ENCODE data around the gene NR3C2. TPM values are rescaled to one million over a fixed set of nuclear protein-coding genes. Genes with fewer than 3 reads are reported as not detected.

NR3C2 gene
- total RNA-seq, 1 experiment from 2014 or later: 0.26 TPM

- Histone ChIP-seq H3K9me3 (ENCODE audit: control insufficient read depth, insufficient read depth, low read depth, low read length) (no peaks in the 10 kb centered on the region), H3K27ac (ENCODE audit: low read length) (no peak overlapping the region), H3K36me3 (ENCODE audit: control insufficient read depth, insufficient read depth, low read length) (no peaks in the 10 kb centered on the region), H3K4me1 (ENCODE audit: control insufficient read depth, insufficient read depth, low read length) (no peaks in the 10 kb centered on the region), H3K27me3 (ENCODE audit: control insufficient read depth, insufficient read depth, low read length) (no peaks in the 10 kb centered on the region), H3K4me3 (ENCODE audit: low read depth in 2 of 2, low read length in 2 of 2) (no peak overlapping the region)
- POLR2A ChIA-PET: no interaction called here
- TF ChIP-seq REST (IDR thresholded peaks at IDR 0.05; ENCODE audit: insufficient read depth in 1 of 2, low read depth in 2 of 2, low read length in 1 of 2) (no peak), SIN3A (IDR thresholded peaks at IDR 0.05; ENCODE audit: borderline replicate concordance, insufficient read depth, low read depth, low read length) (no peak), TCF7L2 (IDR thresholded peaks at IDR 0.05; ENCODE audit: low read depth, low read length) (no peak)
- in situ Hi-C loops (cut with HindIII; ENCODE audit: low pct_unique_long_range_greater_than_20kb, low sequenced_read_pairs) (no loop called here), intact Hi-C loops (cut with micrococcal nuclease; ENCODE audit: unreplicated experiment) (no loop called here)
- BruUV-seq (replicated peaks): no TSS peak
- DNase-seq (ENCODE audit: low read depth, low spot score) (no peak), ATAC-seq (no peak)
- CTCF ChIA-PET: no interaction called here
These were observed 227.6 kb downstream of the NR3C2 start for GRCh38 chr4:148214529-148215166.

- H3K36me3 ChIP-seq (ENCODE audit: control insufficient read depth, insufficient read depth, low read length): no peaks in the 10 kb centered on the region
- H3K4me1 ChIP-seq (ENCODE audit: control insufficient read depth, insufficient read depth, low read length): no peaks in the 10 kb centered on the region
- intact Hi-C loops (cut with micrococcal nuclease; ENCODE audit: unreplicated experiment): no loop called here
- H3K27me3 ChIP-seq (ENCODE audit: control insufficient read depth, insufficient read depth, low read length): no peaks in the 10 kb centered on the region
- no peak overlapping the region for H3K27ac ChIP-seq (ENCODE audit: low read length)
- ATAC-seq (no peak), DNase-seq (ENCODE audit: low read depth, low spot score) (no peak)
- in situ Hi-C loops (cut with HindIII; ENCODE audit: low pct_unique_long_range_greater_than_20kb, low sequenced_read_pairs): no loop called here
- no peaks in the 10 kb centered on the region for H3K9me3 ChIP-seq (ENCODE audit: control insufficient read depth, insufficient read depth, low read depth, low read length)
- H3K4me3 ChIP-seq (ENCODE audit: low read depth in 2 of 2, low read length in 2 of 2): no peak overlapping the region
- ChIA-PET POLR2A (no interaction called here), CTCF (no interaction called here)
- TF ChIP-seq POLR2AphosphoS5 (IDR thresholded peaks at IDR 0.05; ENCODE audit: low read depth, low read length) (no peak), REST (IDR thresholded peaks at IDR 0.05; ENCODE audit: insufficient read depth in 1 of 2, low read depth in 2 of 2, low read length in 1 of 2) (no peak), SIN3A (IDR thresholded peaks at IDR 0.05; ENCODE audit: borderline replicate concordance, insufficient read depth, low read depth, low read length) (no peak), CTCF (IDR thresholded peaks at IDR 0.05) (no peak), TCF7L2 (IDR thresholded peaks at IDR 0.05; ENCODE audit: low read depth, low read length) (no peak)
- no TSS peak for BruUV-seq (replicated peaks)
These were observed 230.7 kb downstream of the NR3C2 start for GRCh38 chr4:148211533-148211932.

All from Panc1 (cell line).